NCI-H2227 treated with DMSO at 0.1 percent for 48 hours (cell line): ENCODE measurements around the gene KRTAP4-3.
"Not testable (repeated sequence)": the region's sequence is repeated elsewhere in the genome, so short reads cannot be mapped to it uniquely, and the experiment has no call there.

Source experiments
- DNase-seq: peaks from one replicate; lab custom pipeline; 2025; lab: John Stamatoyannopoulos, UW

The KRTAP4-3 gene

GRCh38 chr17:41117846-41118386 lies 50.1 kb downstream of the KRTAP4-3 start, which contains the start of gene KRTAP4-11:
TSS of gene KRTAP4-11 (minus strand) at chr17:41118373. CDS start at chr17:41118315, 58 bp downstream.
- DNase-seq = not testable (repeated sequence)
